Left kidney (tissue), 8 donors: ENCODE results near the gene YTHDC1. TPM values are rescaled to one million over a fixed set of nuclear protein-coding genes. Genes with fewer than 3 reads are reported as not detected.
"Not testable (repeated sequence)": the region's sequence is repeated elsewhere in the genome, so short reads cannot be mapped to it uniquely, and the experiment has no call there.

Experiments used
- DNase-seq: peaks from one replicate; pipeline ENCODE4 v3.0.0-alpha.2; 2013
- long read RNA-seq, 8 donors: transcript quantifications; one replicate each; lab custom pipeline, GENCODE V29; 2026
- polyA plus RNA-seq: library from polyadenylated mRNA; unstranded; fragments of 120-200 nt; gene quantifications from one replicate; pipeline ENCODE4 v1.2.1, GENCODE V29; 2013; ENCODE audit not compliant: insufficient read length

YTHDC1 gene
- polyA plus RNA-seq = 225 TPM
- long read RNA-seq, donor 1, full-length matches to known transcripts = 8 of 76 reads
- long read RNA-seq, donor 1, partial matches to known transcripts = 68 of 76 reads
- long read RNA-seq, donor 1, other reads (novel, unspliced or antisense) = 0 of 76 reads
- long read RNA-seq, donor 2, full-length matches to known transcripts = 8 of 42 reads
- long read RNA-seq, donor 2, partial matches to known transcripts = 34 of 42 reads
- long read RNA-seq, donor 2, other reads (novel, unspliced or antisense) = 0 of 42 reads
- long read RNA-seq, donor 3, full-length matches to known transcripts = 14 of 55 reads
- long read RNA-seq, donor 3, partial matches to known transcripts = 41 of 55 reads
- long read RNA-seq, donor 3, other reads (novel, unspliced or antisense) = 0 of 55 reads
- long read RNA-seq, donor 4 = 0 reads
- long read RNA-seq, donor 5, transcript YTHDC1-204 (3 exons, 581 nt) = major isoform, 8 of 41 reads
- long read RNA-seq, donor 5, partial matches to known transcripts = 32 of 41 reads
- long read RNA-seq, donor 5, other reads (novel, unspliced or antisense) = 0 of 41 reads
- long read RNA-seq, donor 6, partial matches to known transcripts = 40 of 43 reads
- long read RNA-seq, donor 6, other reads (novel, unspliced or antisense) = 0 of 43 reads
- long read RNA-seq, donor 7, transcript YTHDC1-204 (3 exons, 581 nt) = major isoform, 8 of 64 reads
- long read RNA-seq, donor 7, partial matches to known transcripts = 56 of 64 reads
- long read RNA-seq, donor 7, other reads (novel, unspliced or antisense) = 0 of 64 reads
- long read RNA-seq, donor 8, full-length matches to known transcripts = 7 of 18 reads
- long read RNA-seq, donor 8, partial matches to known transcripts = 11 of 18 reads
- long read RNA-seq, donor 8, other reads (novel, unspliced or antisense) = 0 of 18 reads

GRCh38 chr4:68349649-68350360 lies at the start of gene YTHDC1:
YTHDC1 (minus strand) TSS chr4:68350090; CDS start chr4:68349753, 337 bp downstream.
- peak; percentile 97 for DNase-seq

GRCh38 chr4:68399306-68399705 lies 49.4 kb upstream of the YTHDC1 start:
- DNase-seq = no peak

- DNase-seq = no peak
Observed at GRCh38 chr4:68396756-68397155, 46.9 kb upstream of the YTHDC1 start.

- no peak for DNase-seq
Observed at GRCh38 chr4:68391436-68391835, 41.5 kb upstream of the YTHDC1 start.

GRCh38 chr4:68390205-68390935 lies 40.5 kb upstream of the YTHDC1 start:
- no peak for DNase-seq

GRCh38 chr4:68389386-68389913 lies 39.6 kb upstream of the YTHDC1 start:
- not testable (repeated sequence) for DNase-seq

GRCh38 chr4:68388347-68388865 lies 38.5 kb upstream of the YTHDC1 start:
- no peak for DNase-seq

- DNase-seq = no peak
Observed at GRCh38 chr4:68385267-68385666, 35.4 kb upstream of the YTHDC1 start.

- DNase-seq = no peak
Observed at GRCh38 chr4:68383115-68383514, 33.2 kb upstream of the YTHDC1 start.

GRCh38 chr4:68378226-68378625 lies 28.3 kb upstream of the YTHDC1 start:
- no peak for DNase-seq

GRCh38 chr4:68375667-68376559 lies 26.0 kb upstream of the YTHDC1 start:
- DNase-seq = peak; percentile 50

- DNase-seq = peak; percentile 65
Observed at GRCh38 chr4:68373513-68373912, 23.6 kb upstream of the YTHDC1 start.

- no peak for DNase-seq
Observed at GRCh38 chr4:68372588-68372987, 22.7 kb upstream of the YTHDC1 start.

GRCh38 chr4:68369142-68369805 lies 19.4 kb upstream of the YTHDC1 start:
- DNase-seq = no peak

GRCh38 chr4:68368691-68369131 lies 18.8 kb upstream of the YTHDC1 start:
- no peak for DNase-seq

- DNase-seq = no peak
Observed at GRCh38 chr4:68367835-68368234, 17.9 kb upstream of the YTHDC1 start.

GRCh38 chr4:68366600-68366999 lies 16.7 kb upstream of the YTHDC1 start:
- no peak for DNase-seq

- no peak for DNase-seq
Observed at GRCh38 chr4:68365068-68365467, 15.2 kb upstream of the YTHDC1 start.

GRCh38 chr4:68361146-68361589 lies 11.3 kb upstream of the YTHDC1 start:
- no peak for DNase-seq
